ELF-1 (cell line): Measurements from ENCODE around the gene PRR9.

Experiments
- DNase-seq: peaks from one replicate; pipeline ENCODE4 v3.0.0-alpha.2; 2016; ENCODE audit warnings: low read depth, low spot score

PRR9 gene

DNA sequence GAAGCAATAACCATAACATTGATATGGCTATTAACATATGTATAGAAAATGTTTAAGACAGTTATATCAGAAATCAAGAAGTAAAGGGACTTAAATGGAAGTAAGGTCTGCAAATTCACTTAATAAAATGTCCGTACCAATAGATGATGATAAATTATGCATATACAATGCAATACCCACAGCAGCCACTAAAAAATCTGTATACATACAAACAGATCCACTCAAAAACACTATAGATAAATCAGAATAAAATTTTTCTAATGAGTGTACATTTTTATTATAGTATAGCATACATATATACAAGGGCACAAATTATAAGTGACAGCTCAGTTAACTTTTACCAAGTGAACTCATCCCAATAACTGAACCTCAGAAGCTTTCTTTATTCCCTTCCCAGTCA is 48.1 kb downstream of the PRR9 start:
- DNase-seq: no peak
